SU-DHL-6 (cell line): ENCODE data around the gene AGPAT4.

ENCODE experiments used
- EZH2phosphoT487 ChIP-seq: fragments of 200-600 bp; sonication (generic), shearing (Covaris generic); conservative IDR thresholded peaks from 2 replicates; pipeline ENCODE4 v1.6.1; 2018; ENCODE audit warnings: mild to moderate bottlenecking, antibody characterized with exemption, low read length, moderate library complexity, mixed read lengths
- TF ChIP-seq, protein P1 (sequence below): fragments of 200-600 bp; sonication (generic); IDR thresholded peaks from one replicate; pipeline ENCODE4 v1.5.1; 2017; ENCODE audit warnings: antibody characterized with exemption, mild to moderate bottlenecking, low read length, moderate library complexity; ENCODE audit not compliant: insufficient read depth, poor library complexity, severe bottlenecking

DNA sequence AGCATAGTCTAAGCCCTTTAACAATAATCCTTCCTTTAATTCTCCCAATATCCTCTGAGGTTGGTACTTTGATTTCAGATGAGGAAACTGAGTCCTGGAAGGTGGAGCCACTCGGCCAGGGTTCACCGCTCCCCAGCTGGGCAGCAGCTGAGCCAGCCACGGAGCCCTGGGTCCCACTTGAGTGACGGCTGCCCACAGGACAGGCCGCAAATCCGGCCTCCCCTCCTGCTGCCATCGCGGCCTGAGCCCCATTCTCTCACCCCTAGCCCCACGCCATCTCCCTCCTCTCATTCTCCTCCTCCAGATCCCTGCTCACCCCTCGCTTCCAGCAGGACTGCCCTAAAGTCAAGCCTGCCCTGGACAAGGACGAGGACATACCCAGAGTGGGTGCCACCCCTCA is 41.4 kb downstream of the AGPAT4 start:
- TF ChIP-seq, protein P1, sequence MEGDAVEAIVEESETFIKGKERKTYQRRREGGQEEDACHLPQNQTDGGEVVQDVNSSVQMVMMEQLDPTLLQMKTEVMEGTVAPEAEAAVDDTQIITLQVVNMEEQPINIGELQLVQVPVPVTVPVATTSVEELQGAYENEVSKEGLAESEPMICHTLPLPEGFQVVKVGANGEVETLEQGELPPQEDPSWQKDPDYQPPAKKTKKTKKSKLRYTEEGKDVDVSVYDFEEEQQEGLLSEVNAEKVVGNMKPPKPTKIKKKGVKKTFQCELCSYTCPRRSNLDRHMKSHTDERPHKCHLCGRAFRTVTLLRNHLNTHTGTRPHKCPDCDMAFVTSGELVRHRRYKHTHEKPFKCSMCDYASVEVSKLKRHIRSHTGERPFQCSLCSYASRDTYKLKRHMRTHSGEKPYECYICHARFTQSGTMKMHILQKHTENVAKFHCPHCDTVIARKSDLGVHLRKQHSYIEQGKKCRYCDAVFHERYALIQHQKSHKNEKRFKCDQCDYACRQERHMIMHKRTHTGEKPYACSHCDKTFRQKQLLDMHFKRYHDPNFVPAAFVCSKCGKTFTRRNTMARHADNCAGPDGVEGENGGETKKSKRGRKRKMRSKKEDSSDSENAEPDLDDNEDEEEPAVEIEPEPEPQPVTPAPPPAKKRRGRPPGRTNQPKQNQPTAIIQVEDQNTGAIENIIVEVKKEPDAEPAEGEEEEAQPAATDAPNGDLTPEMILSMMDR: no peak
- TF ChIP-seq EZH2phosphoT487: no peak
